AG08395 (cell line): ENCODE measurements around the gene CFTR.
"Not testable (repeated sequence)": the region's sequence is repeated elsewhere in the genome, so short reads cannot be mapped to it uniquely, and the experiment has no call there.

Source experiments
- DNase-seq: peaks from one replicate; pipeline ENCODE4 v3.0.0; 2012; ENCODE audit warnings: mixed read lengths, low spot score

Gene CFTR

DNA sequence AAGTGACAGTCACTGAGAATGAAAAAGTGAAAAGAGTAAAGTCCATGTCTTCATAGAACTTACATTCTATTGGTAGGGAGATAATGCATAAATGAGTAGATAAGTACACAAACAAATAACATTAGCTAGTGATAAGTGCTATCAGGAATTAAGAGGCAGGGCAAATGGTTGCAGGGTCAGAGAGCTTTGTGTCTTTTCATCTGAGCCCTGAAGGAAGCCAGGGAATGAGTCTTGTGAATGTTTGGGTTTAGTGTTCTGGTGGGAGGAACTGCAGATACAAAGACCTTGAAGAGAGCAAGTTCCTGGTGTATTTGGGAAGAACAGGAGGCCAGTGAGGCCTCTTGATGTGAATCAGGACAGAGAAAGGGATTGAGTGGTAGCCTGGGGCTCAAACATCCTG lies 209.6 kb downstream of the CFTR start:
- DNase-seq = no peak

DNA sequence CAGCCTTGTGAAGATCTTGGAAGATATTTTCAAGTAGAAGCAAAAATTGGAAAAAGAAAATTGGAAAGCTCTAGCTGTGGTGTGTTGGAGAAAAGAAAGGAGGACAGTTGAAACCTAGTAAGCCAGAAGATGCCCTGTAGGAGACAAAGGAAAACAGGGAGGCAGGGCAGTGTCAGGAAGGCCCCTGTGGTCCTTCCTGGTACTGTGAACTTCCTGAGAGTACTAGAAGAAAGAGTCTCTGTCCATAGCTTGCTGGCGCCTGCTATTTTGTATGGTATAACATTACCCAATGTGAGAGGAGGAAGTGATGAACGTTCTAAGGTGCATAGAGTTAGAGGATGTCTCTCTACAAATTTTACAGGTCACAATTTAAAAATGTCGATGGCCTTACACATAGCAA lies 210.3 kb downstream of the CFTR start:
- DNase-seq = no peak

DNA sequence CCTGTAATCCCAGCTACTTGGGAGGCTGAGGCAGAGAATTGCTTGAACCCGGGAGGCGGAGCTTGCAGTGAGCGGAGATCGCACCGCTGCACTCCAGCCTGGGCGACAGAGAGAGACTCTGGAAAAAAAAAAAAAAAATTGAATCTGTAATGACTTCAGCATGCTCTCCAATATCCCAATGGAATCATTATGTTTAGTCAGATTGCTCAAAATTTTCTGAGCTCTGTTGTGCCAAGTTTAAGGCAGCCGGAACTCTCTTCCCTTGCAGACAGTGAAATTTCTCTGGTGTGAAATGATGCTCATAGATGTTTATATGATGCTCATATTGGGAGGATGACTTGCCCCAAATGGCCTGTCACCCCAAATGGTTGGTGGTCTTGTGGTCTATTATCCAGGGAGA lies 212.5 kb downstream of the CFTR start:
- no peak for DNase-seq

DNA sequence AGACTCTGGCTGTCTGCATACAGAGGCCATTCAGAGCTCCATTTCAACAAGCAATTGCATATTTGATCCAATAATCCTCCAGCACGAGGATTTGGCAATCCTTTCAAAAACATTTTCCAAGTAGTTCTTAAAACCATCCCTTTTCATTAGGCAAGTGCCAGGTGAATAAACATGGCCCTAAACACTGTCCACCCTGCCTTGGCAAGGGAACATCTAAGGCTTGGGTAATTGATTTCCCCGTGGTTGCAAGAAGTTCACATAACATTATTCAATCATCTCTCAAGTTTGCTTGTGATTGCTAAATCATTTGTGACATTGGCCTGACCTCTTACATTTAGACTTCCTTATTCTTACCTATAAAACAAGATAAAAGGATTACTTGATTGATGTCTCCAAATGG lies 218.2 kb downstream of the CFTR start:
- no peak for DNase-seq

DNA sequence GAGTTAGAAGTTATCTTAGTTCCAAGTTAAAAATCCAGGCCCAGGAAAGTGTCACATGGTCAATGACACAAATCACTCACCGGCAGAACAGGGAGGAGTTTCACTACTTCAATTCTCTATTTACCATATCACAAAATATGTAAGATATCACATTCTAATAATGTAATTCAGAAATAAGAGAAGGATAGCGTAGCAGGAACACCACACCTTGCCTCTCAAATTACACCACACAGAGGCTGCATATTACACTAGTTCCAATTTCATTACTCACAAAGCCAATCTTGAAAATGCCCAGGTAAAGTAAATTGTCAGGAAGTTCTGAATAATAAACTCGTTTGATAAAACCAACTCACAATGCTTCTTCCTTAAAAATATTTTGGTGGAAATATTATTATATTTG lies 224.2 kb downstream of the CFTR start:
- no peak for DNase-seq

DNA sequence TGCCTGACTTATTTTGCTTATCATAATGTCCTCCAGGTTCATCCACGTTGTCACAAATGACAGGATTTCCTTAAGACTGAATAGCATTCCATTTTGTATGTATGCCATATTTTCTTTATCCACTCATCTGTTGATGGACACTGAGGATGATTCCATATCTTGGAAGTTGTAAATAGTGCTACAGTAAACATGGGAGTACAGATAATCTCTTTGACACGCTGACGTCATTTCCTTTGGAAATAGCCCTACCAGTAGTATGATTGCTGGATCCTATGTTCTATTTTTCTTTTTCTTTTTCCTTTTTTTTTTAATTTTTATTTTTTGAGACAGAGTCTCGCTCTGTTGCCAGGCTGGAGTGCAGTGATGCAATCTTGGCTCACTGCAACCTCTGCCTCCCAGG lies 225.8 kb downstream of the CFTR start:
- DNase-seq = no peak

DNA sequence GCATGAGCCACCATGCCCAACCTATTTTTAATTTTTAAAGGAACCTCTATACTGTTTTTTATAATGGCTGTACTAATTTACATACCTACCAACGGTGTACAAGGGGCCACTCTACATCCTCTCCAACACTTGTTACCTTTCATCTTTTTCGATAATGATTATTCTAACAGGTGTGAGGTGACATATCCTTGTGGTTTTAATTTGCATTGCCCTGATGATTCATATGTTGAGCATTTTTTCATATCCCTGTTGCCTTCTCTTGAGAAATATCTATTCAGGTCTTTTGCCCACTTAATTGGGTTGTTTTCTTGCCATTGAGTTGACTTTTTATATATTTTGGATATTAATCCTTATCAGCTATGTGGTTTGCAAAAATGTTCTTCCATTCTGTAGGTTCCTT lies 226.4 kb downstream of the CFTR start:
- no peak for DNase-seq

DNA sequence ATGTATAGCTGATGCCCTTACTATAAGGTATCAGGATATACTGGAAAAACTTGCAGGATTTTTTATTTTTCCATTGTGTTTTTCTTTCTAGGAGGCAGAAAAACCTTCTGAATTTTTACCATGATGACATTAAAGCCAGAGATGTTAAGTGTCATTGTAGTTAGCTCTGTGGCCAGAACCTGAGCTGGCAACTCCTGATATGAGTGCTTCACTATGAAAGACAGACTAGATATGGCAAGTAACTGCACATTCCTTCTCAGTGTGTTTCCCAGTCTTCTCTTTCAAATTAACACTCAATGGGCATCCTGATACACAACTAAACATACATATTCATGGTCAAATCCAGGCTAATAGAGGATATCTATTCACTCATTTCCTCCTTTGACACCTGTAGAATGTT lies 227.3 kb downstream of the CFTR start:
- no peak for DNase-seq

DNA sequence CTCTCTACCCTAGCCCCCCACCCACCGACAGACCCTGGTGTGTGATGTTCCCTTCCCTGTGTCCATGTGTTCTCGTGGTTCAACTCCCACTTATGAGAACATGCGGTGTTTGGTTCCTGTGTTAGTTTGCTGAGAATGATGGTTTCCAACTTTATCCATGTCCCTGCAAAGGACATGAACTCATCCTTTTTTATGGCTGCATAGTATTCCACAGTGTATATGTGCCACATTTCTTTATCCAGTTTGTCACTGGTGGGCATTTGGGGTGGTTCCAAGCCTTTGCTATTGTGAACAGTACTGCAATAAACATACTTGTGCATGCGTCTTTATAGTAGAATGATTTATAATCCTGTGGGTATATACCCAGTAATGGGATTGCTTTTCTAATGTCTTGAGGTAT lies 228.3 kb downstream of the CFTR start:
- DNase-seq = not testable (repeated sequence)

DNA sequence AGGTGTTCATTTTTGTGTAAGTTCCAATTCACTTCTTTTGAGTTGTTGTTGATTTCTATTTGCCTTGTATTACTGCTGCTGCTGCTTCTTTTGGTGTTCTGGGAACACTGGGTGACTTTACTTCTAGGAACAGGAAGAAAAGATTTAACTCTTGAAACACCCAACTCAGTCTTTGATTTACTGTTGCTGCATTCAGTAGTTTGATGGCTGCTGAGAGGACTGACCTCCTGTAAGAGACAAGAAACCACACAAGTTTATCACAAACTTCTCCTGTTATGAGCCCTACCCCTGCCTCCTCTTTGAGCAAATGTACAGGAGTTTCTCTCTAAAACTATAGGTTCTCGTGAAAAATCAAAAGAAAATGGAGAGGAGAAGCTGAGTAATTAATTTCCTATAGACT lies 231.7 kb downstream of the CFTR start:
- no peak for DNase-seq

DNA sequence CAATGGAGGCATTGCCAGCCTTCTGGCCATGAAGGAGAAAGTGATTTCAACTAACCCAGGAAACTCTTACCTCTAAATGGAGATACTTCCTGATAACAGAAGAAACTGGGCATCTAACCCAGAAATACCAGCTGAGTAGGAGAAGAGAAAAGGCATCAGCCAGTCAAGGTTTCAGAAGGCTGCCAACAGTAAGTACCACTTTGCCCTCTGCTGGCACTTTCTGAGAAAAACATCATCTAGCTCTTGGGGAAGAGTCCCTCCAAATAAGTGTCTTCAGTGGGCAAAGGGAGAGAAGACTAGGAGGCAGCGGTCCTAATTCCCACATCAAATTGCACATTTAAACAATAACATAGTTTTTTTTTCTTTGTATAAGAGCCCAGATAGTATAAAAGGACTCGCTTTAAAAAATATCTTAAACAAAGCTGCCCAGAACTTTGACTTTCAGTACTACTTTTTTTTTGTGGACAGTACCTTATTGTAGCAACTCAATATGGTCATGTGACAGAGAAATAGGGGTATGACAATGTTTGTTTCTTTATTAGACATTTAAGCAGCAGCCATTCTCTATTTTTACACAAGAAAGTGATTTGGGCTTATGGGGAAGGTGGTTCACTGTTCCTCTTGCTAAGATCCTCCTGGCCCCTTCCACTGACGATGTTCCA lies 236.1 kb downstream of the CFTR start:
- peak; percentile 55 for DNase-seq

DNA sequence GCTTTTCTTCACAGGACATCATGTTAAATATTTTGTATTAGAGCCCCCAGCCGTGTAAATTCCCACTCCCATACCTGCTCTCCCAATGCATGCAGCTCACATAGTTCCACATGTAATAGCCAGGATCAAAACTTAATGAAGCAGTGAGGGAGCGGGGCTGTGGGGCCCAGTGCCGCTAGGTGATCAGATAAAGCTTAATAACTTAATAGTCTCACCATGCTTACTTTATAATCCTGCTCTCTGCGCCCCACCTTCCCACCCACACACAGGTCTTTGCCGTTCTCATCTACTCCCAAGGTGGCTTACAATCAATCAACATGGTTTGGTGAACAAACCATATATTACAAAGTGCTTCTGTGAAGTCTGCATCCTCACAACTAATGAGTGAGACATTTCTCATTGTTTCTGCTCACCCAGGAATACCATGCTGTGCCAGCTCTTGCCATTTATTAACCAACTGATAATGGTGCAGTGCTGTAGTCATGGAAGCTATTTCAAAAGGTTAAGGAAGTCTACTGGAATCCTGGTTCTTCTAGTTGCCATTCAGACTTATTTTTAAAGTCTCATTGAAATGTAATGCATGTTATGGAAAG lies 237.0 kb downstream of the CFTR start:
- DNase-seq = no peak

DNA sequence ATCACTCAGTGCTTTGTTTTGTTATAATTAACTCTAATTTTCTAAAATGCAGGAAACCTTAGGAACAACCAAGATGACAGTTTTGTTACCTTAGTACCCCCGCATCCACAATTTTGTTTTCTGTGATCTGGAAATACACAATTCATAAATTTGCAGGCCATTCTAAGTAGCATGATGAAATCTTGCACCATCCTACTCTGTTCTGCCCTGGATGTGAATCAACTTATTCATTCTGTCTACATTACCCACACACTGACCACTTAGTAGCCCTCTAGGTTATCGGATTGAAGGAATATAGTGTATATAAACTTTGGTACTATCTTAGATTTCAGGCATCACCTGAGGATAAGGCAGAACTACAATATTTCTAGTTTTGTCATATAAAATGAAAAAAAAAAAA lies 237.5 kb downstream of the CFTR start:
- DNase-seq = no peak
